Brain microvascular endothelial cell (primary cell): Measurements from ENCODE around the gene SLC2A2.
A peak's percentile ranks its signal among the peaks of the same experiment; 100 is the strongest.

Experiments used
- DNase-seq: peaks from one replicate; pipeline ENCODE4 v3.0.0-alpha.2; 2020
- H3K27ac ChIP-seq: fragments of 250-450 bp; sonication (Bioruptor Pico); 2 replicates; pipeline ENCODE4 v1.5.1; 2020; ENCODE audit warnings: mild to moderate bottlenecking, moderate library complexity
- H3K27me3 ChIP-seq: fragments of 250-450 bp; sonication (Bioruptor Pico); replicated peaks from 2 replicates; pipeline ENCODE4 v1.5.1; 2020; ENCODE audit warnings: mild to moderate bottlenecking
- H3K36me3 ChIP-seq: fragments of 250-450 bp; sonication (Bioruptor Pico); replicated peaks from 2 replicates; pipeline ENCODE4 v1.5.1; 2020; ENCODE audit warnings: mild to moderate bottlenecking
- H3K4me3 ChIP-seq: 2 replicates; pipeline ENCODE4 v1.5.1; 2011; ENCODE audit warnings: low read depth, mild to moderate bottlenecking, control low read depth, low read length, moderate library complexity
- in situ Hi-C: cut with HindIII; loops from 2 replicates; pipeline ENCODE4 v1.10.0; 2017; ENCODE audit warnings: low sequenced_read_pairs, low pct_ligation_motif_present
- TF ChIP-seq, protein P1 (sequence below): IDR thresholded peaks from 2 replicates; pipeline ENCODE4 v1.5.1; 2011; ENCODE audit warnings: low read depth, mild to moderate bottlenecking, moderate library complexity, low read length, control low read depth, inconsistent platforms; ENCODE audit errors: missing control alignments

SLC2A2 gene

DNA sequence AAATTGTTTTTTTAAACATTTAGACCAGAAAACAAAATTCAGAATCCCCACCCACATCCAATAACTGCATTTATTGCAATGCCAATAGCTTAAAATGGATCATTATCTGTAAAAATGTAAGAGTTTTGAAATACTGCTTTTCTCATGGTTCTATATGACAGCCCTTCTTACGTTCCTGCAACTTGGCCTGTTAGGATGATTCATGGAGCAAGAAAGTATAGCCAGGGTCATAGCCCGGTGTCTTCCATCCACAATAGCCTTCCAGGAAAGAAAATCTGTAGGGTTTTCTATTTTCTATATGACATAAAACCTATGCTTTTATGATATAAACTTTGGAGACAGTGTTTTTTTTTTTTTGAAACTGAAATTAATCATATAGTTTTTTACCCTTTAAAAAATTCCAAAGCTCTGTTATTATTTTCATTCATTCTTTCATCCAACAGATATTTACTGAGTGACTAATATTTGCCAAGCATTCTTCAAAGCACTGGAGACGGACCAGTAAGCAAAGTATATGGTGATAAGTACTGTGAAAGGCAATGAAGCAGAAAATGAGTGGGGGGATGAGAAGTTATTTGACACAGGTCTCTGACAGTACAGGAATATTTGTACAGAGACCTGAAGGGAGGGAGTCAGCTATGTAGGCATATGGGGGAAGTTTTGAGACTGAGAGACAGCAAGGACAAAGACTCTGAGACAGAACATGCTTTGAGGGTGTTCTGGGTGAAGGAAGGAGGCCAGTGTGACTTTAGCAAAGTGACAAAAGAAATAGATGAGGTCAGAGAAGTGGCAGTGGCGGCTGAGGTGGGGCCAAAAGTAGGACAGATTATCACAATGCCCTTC is 29.0 kb upstream of the SLC2A2 start:
- DNase-seq = peak; percentile 54
- Histone ChIP-seq H3K36me3 (no peaks in the 10 kb centered on the region), H3K27me3 (no peaks in the 10 kb centered on the region), H3K4me3 (no peak overlapping the region), H3K27ac (peak overlapping the region; percentile 82)
- in situ Hi-C loops = no loop called here
- TF ChIP-seq, protein P1, sequence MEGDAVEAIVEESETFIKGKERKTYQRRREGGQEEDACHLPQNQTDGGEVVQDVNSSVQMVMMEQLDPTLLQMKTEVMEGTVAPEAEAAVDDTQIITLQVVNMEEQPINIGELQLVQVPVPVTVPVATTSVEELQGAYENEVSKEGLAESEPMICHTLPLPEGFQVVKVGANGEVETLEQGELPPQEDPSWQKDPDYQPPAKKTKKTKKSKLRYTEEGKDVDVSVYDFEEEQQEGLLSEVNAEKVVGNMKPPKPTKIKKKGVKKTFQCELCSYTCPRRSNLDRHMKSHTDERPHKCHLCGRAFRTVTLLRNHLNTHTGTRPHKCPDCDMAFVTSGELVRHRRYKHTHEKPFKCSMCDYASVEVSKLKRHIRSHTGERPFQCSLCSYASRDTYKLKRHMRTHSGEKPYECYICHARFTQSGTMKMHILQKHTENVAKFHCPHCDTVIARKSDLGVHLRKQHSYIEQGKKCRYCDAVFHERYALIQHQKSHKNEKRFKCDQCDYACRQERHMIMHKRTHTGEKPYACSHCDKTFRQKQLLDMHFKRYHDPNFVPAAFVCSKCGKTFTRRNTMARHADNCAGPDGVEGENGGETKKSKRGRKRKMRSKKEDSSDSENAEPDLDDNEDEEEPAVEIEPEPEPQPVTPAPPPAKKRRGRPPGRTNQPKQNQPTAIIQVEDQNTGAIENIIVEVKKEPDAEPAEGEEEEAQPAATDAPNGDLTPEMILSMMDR = no peak

DNA sequence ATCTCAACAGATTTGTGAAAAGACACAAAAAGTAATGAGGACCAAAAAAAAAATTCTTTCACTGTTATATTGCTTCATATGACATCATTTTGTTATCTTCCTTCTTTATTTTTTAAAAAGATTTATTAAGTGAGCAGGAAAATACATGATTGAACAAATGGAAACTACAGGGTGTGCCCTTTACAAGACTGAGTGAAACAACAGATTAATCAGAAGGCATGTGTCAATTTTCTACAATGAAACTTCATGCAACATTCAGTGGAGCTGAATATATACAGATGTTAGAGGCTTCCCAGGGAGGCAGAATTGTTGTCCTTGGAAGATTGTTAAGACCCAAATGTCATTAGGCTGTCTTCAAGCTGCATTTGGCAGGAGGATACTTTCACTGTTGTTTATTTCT is 28.4 kb upstream of the SLC2A2 start:
- Histone ChIP-seq H3K27me3 (no peaks in the 10 kb centered on the region), H3K27ac (peak overlapping the region; percentile 82), H3K4me3 (no peak overlapping the region), H3K36me3 (no peaks in the 10 kb centered on the region)
- DNase-seq = no peak
- in situ Hi-C loops = no loop called here
- TF ChIP-seq, protein P1 = no peak

DNA sequence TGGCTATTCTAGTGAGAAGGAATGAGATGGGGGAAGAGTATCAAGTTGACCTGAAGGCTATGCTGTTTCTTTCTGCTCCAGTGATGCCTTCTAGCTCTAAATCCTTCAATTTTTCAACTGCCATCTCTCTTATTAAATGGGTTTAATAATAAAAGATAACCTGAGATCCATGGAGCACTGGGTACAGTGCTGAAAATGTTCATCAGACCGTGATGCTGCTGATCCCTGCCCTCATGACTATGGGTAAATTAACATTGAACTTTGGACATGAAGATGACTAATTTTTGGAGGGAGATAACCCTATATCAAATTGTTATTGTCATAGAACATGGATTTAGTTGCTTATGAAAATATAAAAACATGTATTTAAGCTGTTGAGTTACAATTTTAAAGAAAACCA is 27.7 kb upstream of the SLC2A2 start:
- TF ChIP-seq, protein P1 = no peak
- H3K4me3 ChIP-seq = no peak overlapping the region
- DNase-seq = no peak
- H3K27ac ChIP-seq = no peak overlapping the region
- H3K36me3 ChIP-seq = no peaks in the 10 kb centered on the region
- in situ Hi-C loops = no loop called here
- H3K27me3 ChIP-seq = no peaks in the 10 kb centered on the region

DNA sequence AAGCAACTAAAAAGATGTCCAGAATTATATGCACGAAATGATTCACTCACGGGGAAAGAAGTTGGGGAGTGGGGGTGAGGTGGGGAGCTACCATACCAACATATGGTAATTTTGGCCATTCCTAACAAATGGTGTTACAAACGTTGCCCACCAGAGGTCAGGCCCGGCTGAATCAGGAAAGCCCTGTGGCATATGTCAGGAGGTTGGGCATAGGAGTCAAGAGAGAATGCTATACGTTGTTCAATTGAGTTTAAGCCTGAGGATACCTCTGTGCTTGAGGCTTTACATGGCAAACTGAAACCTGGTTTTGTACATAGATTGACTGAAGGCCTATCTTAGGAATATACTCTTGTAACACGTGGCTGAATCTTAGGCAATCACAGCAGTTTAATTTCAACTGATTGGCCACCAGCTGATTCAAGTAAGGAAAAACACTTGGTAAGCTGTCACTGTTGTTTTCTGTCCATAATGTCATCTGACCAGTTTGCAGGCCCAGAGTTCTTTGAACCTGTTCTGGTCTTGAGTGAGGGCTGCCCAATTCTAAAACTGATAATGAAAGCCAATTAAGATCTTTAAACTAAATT is 23.4 kb upstream of the SLC2A2 start:
- DNase-seq = peak; percentile 56
- TF ChIP-seq, protein P1 = peak; percentile 79
- Histone ChIP-seq H3K36me3 (no peaks in the 10 kb centered on the region), H3K27me3 (no peaks in the 10 kb centered on the region), H3K4me3 (no peak overlapping the region), H3K27ac (no peak overlapping the region)
- in situ Hi-C loops = no loop called here

DNA sequence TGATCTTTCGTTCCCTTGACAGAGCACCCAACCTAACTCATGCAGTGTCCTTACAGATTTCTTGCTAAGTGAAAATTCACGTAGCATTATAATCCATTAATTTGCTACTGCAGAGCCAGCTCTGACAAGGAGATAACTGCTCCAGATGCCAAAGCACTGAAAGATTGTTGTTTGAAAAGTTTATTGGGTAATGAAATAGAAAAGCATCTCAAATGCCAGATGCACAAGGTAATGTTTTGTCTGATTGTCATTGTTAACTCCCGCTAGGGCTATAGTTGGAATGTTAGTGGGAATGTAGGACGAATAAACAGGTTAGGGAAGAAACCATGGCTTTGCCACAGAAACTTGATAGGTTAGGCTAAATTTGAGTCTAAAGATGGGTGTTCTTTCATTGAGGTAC is 20.2 kb upstream of the SLC2A2 start:
- H3K27me3 ChIP-seq = no peaks in the 10 kb centered on the region
- in situ Hi-C loops = no loop called here
- no peak overlapping the region for H3K27ac ChIP-seq
- H3K4me3 ChIP-seq = no peak overlapping the region
- H3K36me3 ChIP-seq = no peaks in the 10 kb centered on the region
- DNase-seq = no peak
- TF ChIP-seq, protein P1 = no peak
